Measurements from ENCODE around the gene CYP8B1. TPM values are rescaled to one million over a fixed set of nuclear protein-coding genes. Genes with fewer than 3 reads are reported as not detected.

Gene CYP8B1
- total and polyA plus RNA-seq, 2 donors (not counting 1 experiment from before 2014, with no cell fraction given): not detected

GRCh38 chr3:42876401-42876800 lies 722 bp upstream of the CYP8B1 start:
- DNase-seq (ENCODE audit: low read depth in 2 of 2): no peak
- Histone ChIP-seq H3K27me3 (ENCODE audit: control insufficient read depth, insufficient read depth, low read length) (peaks cover 8% of the 10 kb centered on the region), H3K9me3 (ENCODE audit: control insufficient read depth, insufficient read depth, low read depth, low read length) (no peaks in the 10 kb centered on the region), H3K4me3 (replicated peaks in 1 of 4; ENCODE audit: control extremely low read depth in 1 of 4, insufficient read depth in 1 of 4, low read depth in 3 of 4, low read length in 4 of 4) (no peak overlapping the region), H3K79me2 (ENCODE audit: control insufficient read depth, insufficient read depth, low read length) (no peaks in the 10 kb centered on the region), H3K4me2 (ENCODE audit: extremely low read depth, insufficient read depth, low read length) (no peak overlapping the region), H3K27ac (ENCODE audit: insufficient read depth, low read length) (no peak overlapping the region), H3K4me1 (ENCODE audit: control insufficient read depth, extremely low read depth, insufficient read depth, low read length) (no peaks in the 10 kb centered on the region), H4K20me1 (ENCODE audit: control insufficient read depth, extremely low read depth, insufficient read depth, low read length) (no peaks in the 10 kb centered on the region), H2AFZ (ENCODE audit: low read length) (no peak overlapping the region), H3K36me3 (ENCODE audit: control insufficient read depth, insufficient read depth, low read length) (no peaks in the 10 kb centered on the region), H3K9ac (ENCODE audit: insufficient read depth, low read length) (no peak overlapping the region)
- TF ChIP-seq CTCF (conservative IDR thresholded peaks at IDR 0.05 in 1 of 2, IDR thresholded peaks at IDR 0.05 in 1 of 2; ENCODE audit: low read depth in 1 of 2, low read length in 2 of 2): no peak
- TF ChIP-seq EZH2 (IDR thresholded peaks at IDR 0.05; ENCODE audit: low read length, missing control alignments): no peak

GRCh38 chr3:42874749-42875148 lies 930 bp downstream of the CYP8B1 start:
- Histone ChIP-seq H3K4me3 (replicated peaks in 1 of 4; ENCODE audit: control extremely low read depth in 1 of 4, insufficient read depth in 1 of 4, low read depth in 3 of 4, low read length in 4 of 4) (no peak overlapping the region), H3K27ac (ENCODE audit: insufficient read depth, low read length) (no peak overlapping the region), H3K4me2 (ENCODE audit: extremely low read depth, insufficient read depth, low read length) (no peak overlapping the region), H3K79me2 (ENCODE audit: control insufficient read depth, insufficient read depth, low read length) (no peaks in the 10 kb centered on the region), H3K9ac (ENCODE audit: insufficient read depth, low read length) (no peak overlapping the region), H2AFZ (ENCODE audit: low read length) (no peak overlapping the region), H3K36me3 (ENCODE audit: control insufficient read depth, insufficient read depth, low read length) (no peaks in the 10 kb centered on the region), H3K4me1 (ENCODE audit: control insufficient read depth, extremely low read depth, insufficient read depth, low read length) (no peaks in the 10 kb centered on the region), H4K20me1 (ENCODE audit: control insufficient read depth, extremely low read depth, insufficient read depth, low read length) (no peaks in the 10 kb centered on the region), H3K27me3 (ENCODE audit: control insufficient read depth, insufficient read depth, low read length) (peaks cover 8% of the 10 kb centered on the region), H3K9me3 (ENCODE audit: control insufficient read depth, insufficient read depth, low read depth, low read length) (no peaks in the 10 kb centered on the region)
- TF ChIP-seq CTCF (conservative IDR thresholded peaks at IDR 0.05 in 1 of 2, IDR thresholded peaks at IDR 0.05 in 1 of 2; ENCODE audit: low read depth in 1 of 2, low read length in 2 of 2): no peak
- no peak for TF ChIP-seq EZH2 (IDR thresholded peaks at IDR 0.05; ENCODE audit: low read length, missing control alignments)
- DNase-seq (ENCODE audit: low read depth in 2 of 2): no peak

- H3K36me3 ChIP-seq (ENCODE audit: control insufficient read depth, insufficient read depth, low read length): no peaks in the 10 kb centered on the region
- no peaks in the 10 kb centered on the region for H3K4me1 ChIP-seq (ENCODE audit: control insufficient read depth, extremely low read depth, insufficient read depth, low read length)
- H4K20me1 ChIP-seq (ENCODE audit: control insufficient read depth, extremely low read depth, insufficient read depth, low read length): no peaks in the 10 kb centered on the region
- H3K9me3 ChIP-seq (ENCODE audit: control insufficient read depth, insufficient read depth, low read depth, low read length): no peaks in the 10 kb centered on the region
- H3K27me3 ChIP-seq (ENCODE audit: control insufficient read depth, insufficient read depth, low read length): peaks cover 16% of the 10 kb centered on the region
- no peak overlapping the region for H3K4me3 ChIP-seq (replicated peaks in 1 of 4; ENCODE audit: control extremely low read depth in 1 of 4, insufficient read depth in 1 of 4, low read depth in 3 of 4, low read length in 4 of 4)
- no peak overlapping the region for H3K9ac ChIP-seq (ENCODE audit: insufficient read depth, low read length)
- H3K79me2 ChIP-seq (ENCODE audit: control insufficient read depth, insufficient read depth, low read length): no peaks in the 10 kb centered on the region
- no peak overlapping the region for H2AFZ ChIP-seq (ENCODE audit: low read length)
- DNase-seq (ENCODE audit: low read depth in 2 of 2): no peak
- no peak overlapping the region for H3K27ac ChIP-seq (ENCODE audit: insufficient read depth, low read length)
- TF ChIP-seq EZH2 (IDR thresholded peaks at IDR 0.05; ENCODE audit: low read length, missing control alignments) (no peak), CTCF (conservative IDR thresholded peaks at IDR 0.05 in 1 of 2, IDR thresholded peaks at IDR 0.05 in 1 of 2; ENCODE audit: low read depth in 1 of 2, low read length in 2 of 2) (no peak)
- no peak overlapping the region for H3K4me2 ChIP-seq (ENCODE audit: extremely low read depth, insufficient read depth, low read length)
Measured at GRCh38 chr3:42873221-42873982, 2.3 kb downstream of the CYP8B1 start.

All from fibroblast of lung (primary cell).